Esophagus muscularis mucosa (tissue), 3 donors: Measurements from ENCODE around the gene RAB1A.

Source experiments
- CTCF ChIP-seq, 3 experiments: fragments of 200-600 bp in 2 of 3; fragments of 450-650 bp in 1 of 3; sonication (generic) in 2 of 3; IDR thresholded peaks; one replicate each; pipeline ENCODE4 v1.5.1; 2017 to 2019; ENCODE audit warnings: antibody characterized with exemption in 3 of 3, mild to moderate bottlenecking in 2 of 3, moderate library complexity in 1 of 3
- POLR2AphosphoS5 ChIP-seq, 2 donors: sonication (generic); formaldehyde crosslinking; IDR thresholded peaks; one replicate each; pipeline ENCODE4 v1.6.1; 2017; ENCODE audit warnings: antibody characterized with exemption in 2 of 2

GRCh38 chr2:65092791-65093190, 37.1 kb downstream of the RAB1A start:
- TF ChIP-seq CTCF (IDR thresholded peaks at IDR 0.05), result no peak
- TF ChIP-seq POLR2AphosphoS5 (IDR thresholded peaks at IDR 0.05), result no peak
